HepG2 (cell line): ENCODE results near the gene LRRC42. TPM values are rescaled to one million over a fixed set of nuclear protein-coding genes. Genes with fewer than 3 reads are reported as not detected.

Experiments used
- ARID2 ChIP-seq: sonication (generic); formaldehyde crosslinking; IDR thresholded peaks from 2 replicates; pipeline ENCODE4 v1.8.1; 2022; ENCODE audit warnings: mild to moderate bottlenecking, missing genetic modification reagents, borderline replicate concordance
- ATF7 ChIP-seq, 2 experiments: fragments of 450-650 bp in 1 of 2; sonication (generic) in 1 of 2; formaldehyde crosslinking in 1 of 2; IDR thresholded peaks; 2 replicates each; pipeline versions ENCODE4 v1.4.0 to v1.6.1; 2016 to 2020; ENCODE audit warnings: antibody characterized with exemption in 1 of 2, mild to moderate bottlenecking in 1 of 2, missing genetic modification reagents in 1 of 2
- BHLHE40 ChIP-seq: IDR thresholded peaks from 2 replicates; pipeline ENCODE4 v1.6.1; 2011; ENCODE audit warnings: low read length, improper control_type of control experiment
- HDAC2 ChIP-seq: sonication (generic); formaldehyde crosslinking; IDR thresholded peaks from 2 replicates; pipeline ENCODE4 v1.4.0; 2020; ENCODE audit warnings: missing genetic modification reagents
- IRX3 ChIP-seq: sonication (generic); formaldehyde crosslinking; IDR thresholded peaks from 2 replicates; pipeline ENCODE4 v1.8.1; 2023; ENCODE audit warnings: mild to moderate bottlenecking, low read depth, missing genetic modification reagents, borderline replicate concordance
- MEIS2 ChIP-seq: sonication (generic); formaldehyde crosslinking; IDR thresholded peaks from 2 replicates; pipeline ENCODE4 v1.9.0; 2021; ENCODE audit warnings: mild to moderate bottlenecking, missing genetic modification reagents
- NFE2 ChIP-seq: sonication (generic); formaldehyde crosslinking; IDR thresholded peaks from 2 replicates; pipeline ENCODE4 v1.4.0; 2020; ENCODE audit warnings: missing genetic modification reagents
- PAF1 ChIP-seq: IDR thresholded peaks from 2 replicates; pipeline ENCODE4 v1.6.1; 2016; ENCODE audit warnings: missing genetic modification reagents, missing compliant biosample characterization
- PAWR ChIP-seq: sonication (generic); formaldehyde crosslinking; IDR thresholded peaks from 2 replicates; pipeline ENCODE4 v1.4.0; 2020; ENCODE audit warnings: missing genetic modification reagents, mild to moderate bottlenecking, borderline replicate concordance
- PCBP2 ChIP-seq: fragments of 200-400 bp; formaldehyde crosslinking; optimal IDR thresholded peaks from 2 replicates; pipeline ENCODE3; 2018; ENCODE audit warnings: low read length, low read depth; ENCODE audit not compliant: poor library complexity, severe bottlenecking
- SP140L ChIP-seq: sonication (generic); formaldehyde crosslinking; IDR thresholded peaks from 2 replicates; pipeline ENCODE4 v1.4.0; 2020; ENCODE audit warnings: missing genetic modification reagents, borderline replicate concordance
- YEATS2 ChIP-seq: sonication (generic); formaldehyde crosslinking; IDR thresholded peaks from 2 replicates; pipeline ENCODE4 v1.4.0; 2020; ENCODE audit warnings: missing genetic modification reagents, borderline replicate concordance
- ZFP36L2 ChIP-seq: sonication (generic); formaldehyde crosslinking; IDR thresholded peaks from 2 replicates; pipeline ENCODE4 v1.4.0; 2020; ENCODE audit warnings: missing genetic modification reagents
- ZNF670 ChIP-seq: sonication (generic); formaldehyde crosslinking; IDR thresholded peaks from 2 replicates; pipeline ENCODE4 v1.8.0; 2022; ENCODE audit warnings: mild to moderate bottlenecking, missing genetic modification reagents, borderline replicate concordance
- polyA plus RNA-seq, 8 experiments: library from polyadenylated mRNA; depleted of rRNA in 3 of 8; stranded (reverse) in 7 of 8; unstranded in 1 of 8; fragments of >200 nt; fragmentation: Illumina TruSeq in 4 of 8; extraction: Trizol in 4 of 8; gene quantifications; 2 replicates each; pipeline versions ENCODE4 v1.2.1 to v1.2.3, GENCODE V29; 2011 to 2016; ENCODE audit warnings: low read depth in 4 of 8, missing spikeins in 1 of 8, mixed read lengths in 1 of 8; ENCODE audit not compliant: insufficient read depth in 1 of 8
- total RNA-seq, 5 experiments: library from RNA; depleted of rRNA; stranded (reverse); fragments of >200 nt; fragmentation: Illumina TruSeq; extraction: Trizol; gene quantifications; 2 replicates each; pipeline ENCODE4 v1.2.3, GENCODE V29; 2016; ENCODE audit warnings: low read depth in 1 of 5
- TF ChIP-seq, protein P1 (sequence below): sonication (generic); formaldehyde crosslinking; IDR thresholded peaks from 2 replicates; pipeline ENCODE4 v1.4.0; 2020; ENCODE audit warnings: missing genetic modification reagents
- TF ChIP-seq, protein P2 (sequence below), 2 experiments: fragments of 450-650 bp in 1 of 2; sonication (generic) in 1 of 2; formaldehyde crosslinking in 1 of 2; IDR thresholded peaks; 2 replicates each; pipeline versions ENCODE4 v1.6.1 to v1.8.0; 2016 to 2022; ENCODE audit warnings: antibody characterized with exemption in 1 of 2, mild to moderate bottlenecking in 1 of 2, missing genetic modification reagents in 1 of 2
- TF ChIP-seq, protein P3 (sequence below): sonication (generic); formaldehyde crosslinking; IDR thresholded peaks from 2 replicates; pipeline ENCODE4 v1.4.0; 2020; ENCODE audit warnings: missing genetic modification reagents

The LRRC42 gene
- total and polyA plus RNA-seq, 2 of the 13 experiments (the other 11 are each of a cell fraction or from before 2014, with no cell fraction given), result 30.6 to 43.6 TPM

- TF ChIP-seq, protein P1, sequence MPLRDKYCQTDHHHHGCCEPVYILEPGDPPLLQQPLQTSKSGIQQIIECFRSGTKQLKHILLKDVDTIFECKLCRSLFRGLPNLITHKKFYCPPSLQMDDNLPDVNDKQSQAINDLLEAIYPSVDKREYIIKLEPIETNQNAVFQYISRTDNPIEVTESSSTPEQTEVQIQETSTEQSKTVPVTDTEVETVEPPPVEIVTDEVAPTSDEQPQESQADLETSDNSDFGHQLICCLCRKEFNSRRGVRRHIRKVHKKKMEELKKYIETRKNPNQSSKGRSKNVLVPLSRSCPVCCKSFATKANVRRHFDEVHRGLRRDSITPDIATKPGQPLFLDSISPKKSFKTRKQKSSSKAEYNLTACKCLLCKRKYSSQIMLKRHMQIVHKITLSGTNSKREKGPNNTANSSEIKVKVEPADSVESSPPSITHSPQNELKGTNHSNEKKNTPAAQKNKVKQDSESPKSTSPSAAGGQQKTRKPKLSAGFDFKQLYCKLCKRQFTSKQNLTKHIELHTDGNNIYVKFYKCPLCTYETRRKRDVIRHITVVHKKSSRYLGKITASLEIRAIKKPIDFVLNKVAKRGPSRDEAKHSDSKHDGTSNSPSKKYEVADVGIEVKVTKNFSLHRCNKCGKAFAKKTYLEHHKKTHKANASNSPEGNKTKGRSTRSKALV (CRISPR knock-in tag), result no peak
- TF ChIP-seq HDAC2 (CRISPR knock-in tag), result peak; percentile 28; the same call in 1 of the 2 replicates
- TF ChIP-seq SP140L (CRISPR knock-in tag), result no peak
- TF ChIP-seq ARID2 (CRISPR knock-in tag), result peak; percentile 72; the same call in 1 of the 2 replicates
- TF ChIP-seq IRX3 (CRISPR knock-in tag), result no peak
- TF ChIP-seq, protein P2, sequence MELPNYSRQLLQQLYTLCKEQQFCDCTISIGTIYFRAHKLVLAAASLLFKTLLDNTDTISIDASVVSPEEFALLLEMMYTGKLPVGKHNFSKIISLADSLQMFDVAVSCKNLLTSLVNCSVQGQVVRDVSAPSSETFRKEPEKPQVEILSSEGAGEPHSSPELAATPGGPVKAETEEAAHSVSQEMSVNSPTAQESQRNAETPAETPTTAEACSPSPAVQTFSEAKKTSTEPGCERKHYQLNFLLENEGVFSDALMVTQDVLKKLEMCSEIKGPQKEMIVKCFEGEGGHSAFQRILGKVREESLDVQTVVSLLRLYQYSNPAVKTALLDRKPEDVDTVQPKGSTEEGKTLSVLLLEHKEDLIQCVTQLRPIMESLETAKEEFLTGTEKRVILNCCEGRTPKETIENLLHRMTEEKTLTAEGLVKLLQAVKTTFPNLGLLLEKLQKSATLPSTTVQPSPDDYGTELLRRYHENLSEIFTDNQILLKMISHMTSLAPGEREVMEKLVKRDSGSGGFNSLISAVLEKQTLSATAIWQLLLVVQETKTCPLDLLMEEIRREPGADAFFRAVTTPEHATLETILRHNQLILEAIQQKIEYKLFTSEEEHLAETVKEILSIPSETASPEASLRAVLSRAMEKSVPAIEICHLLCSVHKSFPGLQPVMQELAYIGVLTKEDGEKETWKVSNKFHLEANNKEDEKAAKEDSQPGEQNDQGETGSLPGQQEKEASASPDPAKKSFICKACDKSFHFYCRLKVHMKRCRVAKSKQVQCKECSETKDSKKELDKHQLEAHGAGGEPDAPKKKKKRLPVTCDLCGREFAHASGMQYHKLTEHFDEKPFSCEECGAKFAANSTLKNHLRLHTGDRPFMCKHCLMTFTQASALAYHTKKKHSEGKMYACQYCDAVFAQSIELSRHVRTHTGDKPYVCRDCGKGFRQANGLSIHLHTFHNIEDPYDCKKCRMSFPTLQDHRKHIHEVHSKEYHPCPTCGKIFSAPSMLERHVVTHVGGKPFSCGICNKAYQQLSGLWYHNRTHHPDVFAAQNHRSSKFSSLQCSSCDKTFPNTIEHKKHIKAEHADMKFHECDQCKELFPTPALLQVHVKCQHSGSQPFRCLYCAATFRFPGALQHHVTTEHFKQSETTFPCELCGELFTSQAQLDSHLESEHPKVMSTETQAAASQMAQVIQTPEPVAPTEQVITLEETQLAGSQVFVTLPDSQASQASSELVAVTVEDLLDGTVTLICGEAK (IDR thresholded peaks at IDR 0.05), result no peak
- TF ChIP-seq, protein P2 (CRISPR knock-in tag; IDR thresholded peaks at IDR 0.05), result no peak
- TF ChIP-seq PAF1 (CRISPR knock-in tag), result no peak
- TF ChIP-seq, protein P3, sequence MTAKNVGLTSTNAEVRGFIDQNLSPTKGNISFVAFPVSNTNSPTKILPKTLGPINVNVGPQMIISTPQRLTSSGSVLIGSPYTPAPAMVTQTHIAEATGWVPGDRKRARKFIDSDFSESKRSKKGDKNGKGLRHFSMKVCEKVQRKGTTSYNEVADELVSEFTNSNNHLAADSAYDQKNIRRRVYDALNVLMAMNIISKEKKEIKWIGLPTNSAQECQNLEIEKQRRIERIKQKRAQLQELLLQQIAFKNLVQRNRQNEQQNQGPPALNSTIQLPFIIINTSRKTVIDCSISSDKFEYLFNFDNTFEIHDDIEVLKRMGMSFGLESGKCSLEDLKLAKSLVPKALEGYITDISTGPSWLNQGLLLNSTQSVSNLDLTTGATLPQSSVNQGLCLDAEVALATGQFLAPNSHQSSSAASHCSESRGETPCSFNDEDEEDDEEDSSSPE (CRISPR knock-in tag), result no peak
- TF ChIP-seq ATF7 (IDR thresholded peaks at IDR 0.05), result no peak
- TF ChIP-seq ATF7 (CRISPR knock-in tag; IDR thresholded peaks at IDR 0.05), result no peak
- TF ChIP-seq PCBP2, result no peak
- no peak for TF ChIP-seq YEATS2
- TF ChIP-seq NFE2, result no peak
- no peak for TF ChIP-seq BHLHE40
- TF ChIP-seq ZNF670, result no peak
- no peak for TF ChIP-seq ZFP36L2
- TF ChIP-seq PAWR (CRISPR knock-in tag), result no peak
- no peak for TF ChIP-seq MEIS2 (CRISPR knock-in tag)
Observed at GRCh38 chr1:53982034-53982762, 36.0 kb downstream of the LRRC42 start (continued).
